GM12865 (cell line): ENCODE measurements around the gene HTR3A.
"Not testable (repeated sequence)": the region's sequence is repeated elsewhere in the genome, so short reads cannot be mapped to it uniquely, and the experiment has no call there.

Source experiments
- DNase-seq: peaks from one replicate; pipeline ENCODE4 v3.0.0; 2010; ENCODE audit warnings: low read depth
- H3K4me3 ChIP-seq: 2 replicates; pipeline ENCODE4 v1.5.1; 2011; ENCODE audit warnings: mild to moderate bottlenecking, low read depth, low read length, control low read depth
- CTCF ChIP-seq: IDR thresholded peaks from 2 replicates; pipeline ENCODE4 v1.5.1; 2011; ENCODE audit warnings: low read length, control low read depth, low read depth, inconsistent platforms; ENCODE audit not compliant: insufficient read depth; ENCODE audit errors: missing control alignments

HTR3A gene

GRCh38 chr11:113974741-113975470 is at the start of gene HTR3A:
HTR3A (plus strand) TSS chr11:113975108; CDS start chr11:113975326, 218 bp downstream.
- no peak within 1 kb of the TSS for H3K4me3 ChIP-seq
- TF ChIP-seq CTCF, result no peak
- no peak for DNase-seq

GRCh38 chr11:113926273-113927197 is 48.4 kb upstream of the HTR3A start:
- H3K4me3 ChIP-seq, result no peak overlapping the region
- TF ChIP-seq CTCF, result no peak
- no peak for DNase-seq

GRCh38 chr11:113928311-113928710 is 46.6 kb upstream of the HTR3A start:
- no peak for DNase-seq
- TF ChIP-seq CTCF, result no peak
- H3K4me3 ChIP-seq, result no peak overlapping the region

- no peak for TF ChIP-seq CTCF
These were observed 42.1 kb upstream of the HTR3A start for GRCh38 chr11:113932788-113933187.

GRCh38 chr11:113934193-113934592 is 40.7 kb upstream of the HTR3A start:
- DNase-seq, H3K4me3 ChIP-seq: not testable (repeated sequence)

More at GRCh38 chr11:113932788-113933187, 42.1 kb upstream of the HTR3A start:
- H3K4me3 ChIP-seq, result no peak overlapping the region
- DNase-seq, result no peak

- no peak for TF ChIP-seq CTCF
- DNase-seq, result no peak
- H3K4me3 ChIP-seq, result no peak overlapping the region
These were observed 40.1 kb upstream of the HTR3A start for GRCh38 chr11:113934761-113935160.

GRCh38 chr11:113935858-113936257 is 39.0 kb upstream of the HTR3A start:
- no peak for DNase-seq
- no peak overlapping the region for H3K4me3 ChIP-seq
- TF ChIP-seq CTCF, result no peak
